NCI-H526 (cell line): ENCODE results near the gene MYO5C.
"Not testable (repeated sequence)": the region's sequence is repeated elsewhere in the genome, so short reads cannot be mapped to it uniquely, and the experiment has no call there.

ENCODE experiments used
- DNase-seq, 2 experiments: peaks; one replicate each; lab custom pipeline; 2025; lab: John Stamatoyannopoulos, UW

Gene MYO5C

DNA sequence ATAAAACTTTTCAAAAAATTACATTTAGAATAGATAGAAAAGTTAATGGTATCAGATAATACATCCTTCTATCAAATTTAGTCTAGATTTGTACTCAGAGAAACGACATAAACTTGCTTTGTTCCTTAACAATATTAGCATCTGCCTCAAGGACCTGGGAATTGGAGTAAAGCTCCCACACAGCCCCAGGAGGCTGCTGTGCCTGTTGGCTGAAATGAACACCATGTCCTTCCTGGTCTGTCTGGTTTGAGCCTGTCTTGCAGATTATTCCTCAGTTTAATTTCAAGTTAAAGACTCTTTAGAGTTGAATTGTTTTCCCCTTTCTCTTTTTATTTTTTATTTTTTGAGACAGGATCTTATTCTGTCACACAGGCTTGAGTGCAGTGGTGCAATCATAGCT is 123.8 kb downstream of the MYO5C start:
- DNase-seq: no peak

DNA sequence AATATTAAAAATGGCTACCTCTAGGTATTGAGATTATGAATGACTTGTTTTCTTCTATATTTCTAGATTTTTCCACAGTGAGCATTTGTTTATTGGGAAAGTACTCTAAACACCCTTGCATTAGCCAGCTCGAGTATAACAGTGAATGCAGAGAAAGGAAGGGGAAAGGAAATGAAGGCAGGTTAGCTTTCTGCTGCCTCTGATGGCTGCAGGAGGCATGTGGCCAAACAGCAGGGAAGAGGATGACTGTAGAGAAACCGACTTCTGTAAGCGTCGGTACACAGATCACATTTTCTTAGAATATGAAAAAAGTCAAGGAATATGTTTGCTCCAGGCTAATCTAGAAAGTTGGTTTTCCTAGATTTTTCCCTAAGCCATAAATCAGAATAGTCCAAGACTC is 124.2 kb downstream of the MYO5C start:
- no peak for DNase-seq

DNA sequence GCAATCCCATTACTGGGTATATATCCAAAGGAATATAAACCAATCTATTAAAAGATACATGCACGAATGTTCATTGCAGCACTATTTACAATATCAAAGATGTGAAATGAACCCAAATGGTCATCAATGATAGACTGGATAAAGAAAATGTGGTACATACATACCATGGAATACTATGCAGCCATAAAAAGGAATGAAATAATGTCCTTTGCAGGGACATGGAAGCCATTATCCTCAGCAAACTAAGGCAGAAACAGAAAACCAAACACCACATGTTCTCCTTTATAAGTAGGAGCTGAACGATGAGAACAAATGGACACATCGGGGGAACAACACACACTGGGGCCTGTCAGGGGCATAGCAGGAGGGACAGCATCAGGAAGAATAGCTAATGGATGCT is 125.4 kb downstream of the MYO5C start:
- not testable (repeated sequence) for DNase-seq

DNA sequence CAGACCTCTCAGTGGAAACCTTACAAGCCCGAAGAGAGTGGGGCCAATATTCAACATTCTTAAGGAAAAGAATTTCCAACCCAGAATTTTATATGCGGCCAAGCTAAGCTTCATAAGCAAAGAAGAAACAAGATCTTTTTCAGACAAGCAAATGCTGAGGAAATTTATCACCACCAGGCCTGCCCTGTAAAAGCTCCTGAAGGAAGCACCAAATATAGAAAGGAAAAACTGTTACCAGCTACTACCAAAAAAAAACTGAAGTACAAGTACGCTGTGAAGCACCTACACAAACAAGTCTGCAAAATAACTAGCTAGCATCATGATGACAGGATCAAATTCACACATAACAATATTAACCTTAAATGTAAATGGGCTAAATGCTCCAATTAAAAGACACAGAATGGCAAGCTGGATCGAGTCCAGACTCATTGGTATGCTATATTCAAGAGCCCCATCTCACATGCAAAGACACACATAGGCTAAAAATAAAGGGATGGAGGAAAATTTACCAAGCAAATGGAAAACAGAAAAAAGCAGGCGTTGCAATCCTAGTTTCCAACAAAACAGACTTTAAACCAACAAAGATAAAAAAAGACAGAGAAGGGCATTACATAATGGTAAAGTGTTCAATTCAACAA is 130.0 kb downstream of the MYO5C start:
- DNase-seq: not testable (repeated sequence)

DNA sequence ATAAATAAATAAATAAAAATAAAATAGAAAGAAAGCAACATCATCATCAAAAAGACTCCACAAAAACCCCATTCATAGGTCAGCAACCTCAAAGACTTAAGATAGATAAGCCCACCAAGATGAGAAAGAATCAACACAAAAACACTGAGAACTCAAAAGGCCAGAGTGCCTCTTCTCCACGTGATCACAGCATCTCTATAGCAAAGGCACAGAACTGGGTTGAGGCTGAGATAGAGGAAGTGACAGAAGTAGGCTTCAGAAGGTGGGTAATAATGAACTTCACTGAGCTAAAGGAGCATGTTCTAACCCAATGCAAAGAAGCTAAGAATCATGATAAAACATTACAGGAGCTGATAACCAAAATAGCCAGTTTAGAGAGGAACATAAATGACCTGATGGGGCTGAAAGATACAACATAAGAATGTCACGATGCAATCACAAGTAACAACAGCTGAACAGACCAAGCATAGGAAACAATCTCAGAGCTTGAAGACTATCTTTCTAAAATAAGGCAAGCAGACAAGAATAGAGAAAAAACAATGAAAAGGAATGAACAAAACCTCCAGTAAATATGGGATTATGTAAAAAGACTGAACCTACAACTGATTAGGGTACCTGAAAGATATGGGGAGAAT is 130.9 kb downstream of the MYO5C start:
- no peak for DNase-seq

DNA sequence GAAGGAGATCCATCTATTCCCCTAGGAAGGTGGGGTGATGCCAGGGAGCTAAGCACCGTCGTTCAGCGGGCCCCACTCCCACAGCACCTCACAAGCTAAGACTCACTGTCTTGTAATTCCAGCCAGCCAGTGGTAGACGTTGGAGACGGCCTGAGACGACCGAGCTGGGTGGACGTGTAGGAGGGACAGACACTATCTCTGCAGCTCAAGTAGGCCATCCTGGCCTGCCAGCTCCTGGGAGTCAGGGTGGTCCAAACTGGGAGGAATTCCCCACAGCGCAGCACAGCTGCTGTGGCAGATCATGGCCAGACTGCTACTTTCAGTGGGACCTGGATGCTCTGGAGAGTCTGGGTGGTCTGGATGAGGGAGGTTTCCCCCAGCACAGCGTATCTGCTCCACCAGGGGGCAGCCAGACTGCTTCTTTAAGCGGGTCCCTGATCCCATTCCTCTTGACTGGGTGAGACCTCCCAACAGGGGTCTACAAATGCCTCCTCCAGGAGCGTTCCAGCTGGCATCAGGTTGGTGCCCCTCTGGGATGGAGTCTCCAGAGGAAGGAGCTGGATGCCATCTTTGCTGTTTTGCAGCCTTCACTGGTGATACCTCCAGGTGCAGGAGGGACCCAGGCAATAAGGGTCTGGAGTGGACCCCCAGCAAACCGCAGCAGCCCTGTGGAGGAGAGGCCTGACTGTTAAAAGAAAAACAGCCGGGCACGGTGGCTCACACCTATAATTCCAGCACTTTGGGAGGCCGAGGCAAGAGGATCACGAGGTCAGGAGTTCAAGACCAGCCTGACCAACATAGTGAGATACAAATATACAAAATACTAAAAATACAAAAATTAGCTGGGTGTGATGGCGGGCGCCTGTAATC is 132.0 kb downstream of the MYO5C start:
- DNase-seq: no peak

DNA sequence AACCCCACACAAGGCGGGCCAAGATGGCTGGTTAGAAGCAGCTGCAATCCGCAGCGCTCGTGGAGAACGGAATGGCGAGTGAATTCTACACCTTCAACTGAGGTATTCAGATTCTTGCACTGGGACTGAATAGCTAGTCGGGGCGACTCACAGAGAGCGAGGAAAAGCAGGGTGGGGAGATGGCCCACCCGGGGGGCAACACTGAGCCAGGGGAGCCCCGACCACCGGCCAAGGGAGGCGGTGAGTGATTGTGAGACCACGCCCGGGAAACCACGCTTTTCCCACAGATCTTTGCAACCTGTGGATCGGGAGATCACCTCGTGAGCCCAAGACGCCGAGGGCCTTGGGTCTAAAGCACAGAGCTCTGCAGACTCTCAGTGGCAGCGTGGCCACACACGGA is 132.7 kb downstream of the MYO5C start:
- DNase-seq: no peak

DNA sequence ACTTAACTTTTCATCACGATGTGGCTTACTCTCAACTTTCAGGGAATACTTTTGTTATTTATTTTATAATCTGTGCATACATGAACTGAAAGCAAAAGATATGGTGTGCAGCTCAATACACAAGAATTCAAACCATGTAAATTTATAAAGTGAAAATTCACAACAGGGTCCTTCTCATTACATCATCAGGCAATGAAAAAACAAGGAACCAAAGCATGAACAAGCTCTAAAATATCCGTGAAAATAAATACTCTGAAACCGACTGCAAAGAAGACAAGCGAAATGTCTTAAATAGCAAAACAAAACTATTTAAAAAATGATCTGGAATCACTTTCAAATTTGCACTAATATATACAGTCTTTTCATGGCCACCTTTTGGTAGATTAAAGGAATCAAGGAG is 133.3 kb downstream of the MYO5C start:
- no peak for DNase-seq

DNA sequence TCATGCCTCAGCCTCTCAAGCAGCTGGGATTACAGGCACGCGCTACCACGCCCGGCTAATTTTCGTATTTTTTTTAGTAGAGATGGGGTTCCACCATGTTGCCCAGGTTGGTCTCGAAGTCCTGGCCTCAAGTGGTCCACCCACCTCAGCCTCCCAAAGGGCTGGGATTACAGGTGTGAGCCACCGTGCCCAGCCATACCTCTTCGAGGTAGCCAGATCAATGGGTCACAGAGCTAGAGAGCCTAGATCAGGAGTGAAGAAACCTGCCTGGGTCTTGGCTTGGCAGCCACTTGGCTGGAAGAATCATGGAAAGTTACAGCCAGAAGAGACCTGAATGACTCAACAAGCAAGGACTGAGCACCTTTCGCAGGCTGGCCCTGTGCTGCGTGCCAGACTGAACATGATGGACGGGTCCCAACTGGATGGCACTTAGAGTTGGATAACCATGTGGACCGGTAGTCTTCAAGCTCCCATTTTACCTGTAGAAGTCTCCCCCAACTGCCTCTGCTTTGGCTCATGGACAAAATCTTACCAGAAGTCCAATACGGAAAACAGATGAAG is 134.1 kb downstream of the MYO5C start:
- no peak for DNase-seq

DNA sequence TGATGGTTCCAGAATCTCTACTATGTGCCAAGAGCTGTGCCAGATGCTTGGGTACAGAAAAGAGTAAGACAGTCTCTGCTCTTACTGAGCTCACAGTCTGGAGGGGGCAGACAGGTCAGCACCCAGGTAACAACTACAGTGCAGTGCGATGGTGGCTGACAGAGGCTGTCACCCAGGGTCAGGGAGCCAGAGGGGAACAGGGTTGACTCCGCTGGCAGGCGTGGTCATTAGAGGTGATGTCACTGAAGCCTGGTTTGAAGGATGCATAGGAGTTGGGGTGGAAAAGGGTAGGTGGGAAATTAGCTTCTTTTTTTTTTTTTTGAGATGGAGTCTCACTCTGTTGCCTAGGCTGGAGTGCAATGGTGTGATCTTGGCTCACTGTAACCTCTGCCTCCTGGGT is 136.0 kb downstream of the MYO5C start:
- no peak for DNase-seq

DNA sequence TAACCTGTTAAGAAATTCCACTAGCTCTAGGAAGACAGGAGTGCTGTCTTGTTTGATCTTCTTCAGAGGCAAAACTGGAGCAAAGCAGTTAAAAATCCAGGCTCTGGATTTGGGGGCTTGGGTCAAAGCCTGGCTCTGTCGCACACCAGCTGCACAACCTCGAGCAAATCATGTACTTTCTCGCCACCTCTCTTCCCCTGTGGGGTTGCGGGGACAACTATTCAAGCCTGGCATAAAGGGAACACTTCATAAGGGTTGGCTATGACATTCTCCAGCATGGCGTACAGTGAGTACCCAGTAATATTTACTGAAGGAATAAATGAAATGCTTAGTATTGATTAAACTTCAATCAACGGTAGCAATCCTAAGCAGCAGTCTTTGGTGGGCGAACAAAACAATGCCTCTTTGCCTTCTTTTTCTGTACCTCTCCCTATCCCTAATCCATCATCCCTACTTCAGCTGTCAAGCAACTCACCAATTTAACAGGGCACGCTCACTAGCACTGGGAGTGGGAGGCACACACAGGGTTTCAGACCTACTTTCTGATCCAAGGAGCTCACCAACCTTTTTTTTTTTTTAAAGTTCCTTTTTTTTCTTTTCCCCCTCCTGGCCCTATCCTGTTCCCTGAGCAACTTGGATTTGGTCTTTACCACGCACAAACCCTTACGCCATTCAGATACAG is 137.4 kb downstream of the MYO5C start:
- no peak for DNase-seq

DNA sequence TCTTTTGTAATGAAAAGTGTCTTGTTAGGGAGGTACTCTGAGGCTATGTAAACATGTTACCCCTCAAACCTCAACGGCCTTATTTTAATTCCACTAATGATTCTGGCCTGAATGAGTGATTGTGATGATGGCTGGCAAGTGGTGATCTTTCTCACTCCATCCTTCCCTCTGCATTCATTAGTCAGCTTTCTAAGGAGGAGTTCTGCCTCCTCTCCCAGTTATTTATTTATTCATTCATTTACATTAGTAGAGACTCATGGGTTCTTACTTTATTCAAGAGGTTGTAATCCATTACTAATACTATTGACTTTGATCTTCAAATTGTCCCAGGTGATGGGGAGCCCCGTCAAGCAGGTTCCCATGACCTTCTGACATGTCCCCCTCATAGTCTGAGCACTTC is 139.7 kb downstream of the MYO5C start:
- DNase-seq: no peak

DNA sequence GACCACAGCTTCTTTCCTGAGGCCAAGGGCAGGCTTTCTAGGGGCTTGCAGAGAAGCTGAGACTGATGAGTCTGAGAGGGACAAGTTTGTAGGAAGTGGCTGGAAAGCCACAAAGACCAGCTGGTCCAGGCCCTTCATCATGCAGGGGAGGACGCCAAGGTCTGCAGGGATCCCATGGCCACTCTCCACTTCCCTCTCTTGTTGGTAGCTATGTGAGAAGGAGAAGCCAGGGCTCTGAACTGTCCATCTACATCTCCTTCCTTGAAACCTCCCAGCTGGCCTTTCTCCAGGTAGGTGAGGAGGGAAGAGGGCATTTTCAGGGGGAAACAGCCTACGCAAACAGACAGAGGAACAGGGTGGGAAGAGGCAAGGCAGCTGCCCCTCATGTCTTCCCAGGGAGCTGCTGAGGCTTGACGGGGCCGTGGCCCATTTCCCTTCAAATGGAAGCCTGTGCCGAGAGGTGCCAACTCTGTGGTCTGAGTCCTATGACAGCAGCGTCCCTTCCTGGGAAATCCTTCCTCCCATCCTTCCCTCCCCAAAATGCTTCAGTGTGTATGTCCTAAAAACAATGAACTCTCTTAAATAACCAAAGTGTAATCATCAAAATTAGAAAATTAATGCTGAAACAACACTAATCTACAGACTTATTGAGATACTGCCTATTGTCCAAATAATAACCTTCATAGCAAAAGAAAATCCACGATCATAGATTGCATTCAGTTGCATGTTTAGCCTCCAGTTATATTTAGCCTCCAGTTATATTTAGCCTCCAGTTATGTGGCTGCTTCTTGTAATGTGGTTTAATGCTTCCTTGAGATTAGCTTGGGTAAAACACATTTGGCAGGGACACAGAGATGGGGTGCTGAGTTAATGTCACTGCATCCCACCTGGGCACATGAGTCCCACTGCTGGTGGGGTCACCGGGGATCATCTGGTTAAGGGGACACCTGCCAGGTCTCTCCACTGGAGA is 140.4 kb downstream of the MYO5C start:
- DNase-seq: no peak

DNA sequence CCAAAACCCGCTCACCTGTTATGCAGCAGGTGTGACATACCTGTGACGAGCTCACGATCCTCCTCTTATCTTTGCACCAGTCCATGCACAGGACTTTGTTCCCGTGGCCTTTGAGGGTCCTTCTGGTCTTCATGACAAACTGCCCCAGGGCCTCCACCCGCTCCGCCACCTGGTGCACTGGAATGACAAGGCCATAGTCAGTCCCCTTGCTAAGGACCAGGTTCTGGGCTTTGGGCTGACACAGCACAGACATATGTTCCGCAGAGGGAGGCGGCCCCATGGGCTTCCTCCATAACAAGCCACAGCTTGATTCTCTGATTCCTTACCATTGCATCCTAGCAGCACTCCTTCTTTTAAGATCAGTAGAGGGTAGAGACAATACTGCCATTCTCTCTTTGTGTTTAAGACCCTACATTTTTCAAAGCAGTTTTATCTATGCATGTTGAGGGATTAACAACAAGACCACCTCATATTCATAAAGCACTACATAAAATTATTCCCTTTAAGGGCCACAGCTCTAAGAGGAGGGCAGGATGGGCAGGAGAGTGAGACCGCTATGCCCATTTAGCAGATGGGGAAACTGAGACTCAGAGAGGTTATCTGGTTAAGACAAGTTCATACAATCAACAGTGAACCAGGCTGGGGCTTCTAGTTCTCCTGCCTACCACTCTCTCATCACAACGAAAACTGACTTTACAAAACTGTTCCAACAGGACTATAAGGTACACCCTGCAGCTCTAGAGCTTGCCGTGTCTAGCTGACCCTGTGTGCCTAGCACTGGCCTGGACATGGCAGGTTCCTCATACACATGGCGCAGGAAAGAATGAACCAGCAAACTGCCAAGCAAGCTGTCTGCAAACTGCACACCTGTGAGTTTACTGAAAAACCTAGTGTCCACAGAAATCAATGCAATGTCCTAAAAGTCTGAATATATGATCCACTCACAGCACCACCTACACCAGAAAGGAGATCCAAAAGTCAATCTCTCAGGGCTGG is 141.4 kb downstream of the MYO5C start:
- DNase-seq: no peak

DNA sequence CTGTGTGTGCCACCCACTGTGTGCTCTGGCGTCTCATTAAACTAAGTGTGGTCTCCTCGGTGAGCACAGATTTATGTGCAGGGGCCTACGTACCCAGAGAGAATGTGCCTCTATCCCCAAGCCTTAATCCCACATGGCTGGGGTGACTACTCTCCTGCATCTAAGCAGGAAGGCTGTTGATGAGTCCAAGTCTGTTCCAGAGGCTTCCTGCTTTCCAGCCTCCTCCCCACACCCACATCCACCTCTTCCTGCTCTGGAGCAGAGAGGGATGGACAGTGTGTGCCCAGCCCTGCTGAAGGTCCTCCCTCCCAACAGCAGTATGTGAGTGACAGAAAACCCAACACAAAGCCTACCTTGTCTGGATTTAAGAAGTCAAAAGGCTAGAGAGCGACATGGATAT is 144.3 kb downstream of the MYO5C start:
- no peak for DNase-seq

DNA sequence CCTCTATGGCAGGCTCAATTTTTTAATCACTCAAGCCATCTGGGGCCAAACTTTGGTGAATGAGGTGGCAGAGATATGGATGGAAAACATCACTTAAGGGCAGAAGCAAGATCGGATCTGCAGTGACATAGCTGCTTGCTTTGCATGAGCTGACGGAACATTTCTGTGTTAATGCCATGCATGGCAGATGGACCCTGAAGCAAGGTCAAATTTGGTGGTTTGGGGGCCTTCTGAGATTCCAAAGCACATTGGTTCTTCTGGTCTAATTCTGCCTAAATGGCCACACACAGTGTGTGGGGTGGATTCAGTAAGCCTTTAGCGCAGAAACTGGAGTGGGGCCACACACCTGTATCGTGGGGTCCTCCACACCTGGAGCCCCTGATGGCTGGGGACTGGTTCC is 144.7 kb downstream of the MYO5C start:
- no peak for DNase-seq

DNA sequence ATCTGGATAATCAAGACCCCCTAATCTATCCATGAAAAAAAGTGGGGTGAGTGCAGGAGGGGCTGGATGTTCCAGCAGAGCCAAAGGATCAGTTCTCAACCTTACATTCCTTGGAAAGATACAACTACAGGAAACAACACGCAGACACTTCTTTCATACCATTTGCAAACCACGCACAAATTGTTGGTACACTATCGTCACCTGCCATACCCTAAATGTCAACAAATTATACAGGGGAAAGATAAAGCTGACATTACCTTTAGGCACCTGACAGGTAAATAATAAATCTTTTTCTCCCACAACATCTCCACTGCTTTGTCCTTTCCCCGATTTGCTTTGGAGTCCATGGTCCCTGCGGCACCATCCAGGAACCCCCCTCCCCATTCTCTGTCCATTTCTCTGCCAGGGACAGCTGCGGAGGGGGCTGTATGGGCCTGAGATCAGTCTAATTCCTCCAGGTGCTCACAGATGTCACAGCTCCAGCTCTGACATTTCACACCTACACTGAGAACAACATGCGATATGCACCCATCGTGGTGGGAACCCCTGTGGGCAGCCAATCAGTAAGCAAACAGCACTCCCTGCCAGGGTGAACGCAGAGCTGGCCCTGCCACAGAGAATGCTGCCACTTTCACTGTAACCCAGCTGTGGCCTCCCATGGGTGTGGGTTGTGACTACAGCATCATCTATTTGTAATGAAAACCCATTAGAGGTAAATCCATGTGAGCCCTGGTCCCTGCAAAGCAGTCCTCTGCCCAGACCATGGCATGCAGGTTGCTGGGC is 145.4 kb downstream of the MYO5C start:
- DNase-seq: no peak

DNA sequence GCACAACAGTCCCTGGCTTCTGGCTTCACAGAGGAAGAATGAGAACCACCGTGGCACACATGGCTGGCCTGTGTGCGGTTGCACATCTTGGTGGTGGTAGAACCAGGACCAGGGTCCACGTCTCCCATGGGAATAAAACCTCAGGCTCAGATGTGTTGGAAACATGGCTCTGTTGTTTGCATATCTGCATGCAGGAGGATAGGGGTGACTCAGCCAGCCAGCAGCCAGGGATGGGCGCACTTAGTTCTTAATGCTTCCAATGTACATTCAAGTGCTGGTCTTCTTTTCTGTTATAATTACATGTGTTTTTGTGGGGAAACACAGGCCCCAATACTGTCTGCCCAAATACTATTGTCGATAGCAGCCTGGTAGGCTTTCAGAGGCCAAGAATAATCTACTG is 147.2 kb downstream of the MYO5C start:
- DNase-seq: no peak

DNA sequence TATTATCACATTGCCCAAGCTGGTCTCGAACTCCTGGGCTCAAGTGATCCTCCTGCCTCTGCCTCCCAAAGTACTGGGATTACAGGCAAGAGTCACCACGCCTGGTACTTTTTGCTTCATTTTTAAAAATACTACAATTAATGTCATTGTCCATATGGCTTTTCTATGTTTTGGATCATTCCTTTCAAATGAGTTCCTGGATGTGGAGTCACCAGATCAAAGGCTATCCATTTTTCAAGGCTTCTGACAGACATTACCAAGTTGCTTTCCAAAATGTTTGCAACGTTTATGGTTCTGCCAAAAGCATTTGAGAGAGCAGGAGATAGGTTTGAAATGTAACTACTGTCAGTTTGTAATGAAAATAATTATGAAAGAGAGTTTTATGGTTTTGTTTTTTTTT is 148.8 kb downstream of the MYO5C start:
- no peak for DNase-seq
